HCT116 (cell line): ENCODE results near the gene SEC62. TPM values are rescaled to one million over a fixed set of nuclear protein-coding genes. Genes with fewer than 3 reads are reported as not detected.

ENCODE experiments used
- ATAC-seq: fragments of 200-7000 bp; cut with Tn5 transposase; 2 replicates; pipeline ENCODE4 v1.9.1; 2020; ENCODE audit warnings: mild to moderate bottlenecking, moderate library complexity
- BruUV-seq: library from RNA; stranded (reverse); fragments of 400-500 nt; replicated peaks from 2 replicates; lab custom pipeline; 2021; lab: Mats Ljungman, UMichigan
- CTCF ChIA-PET: fragments of 300-600 bp; sonication (Branson Sonifier 250); formaldehyde crosslinking; loops from one replicate; lab custom pipeline; 2021; ENCODE audit warnings: antibody characterized with exemption; lab: Charles Lee
- POLR2A ChIA-PET: fragments of 300-600, 350-600 bp; sonication (Branson Sonifier 250); formaldehyde crosslinking; loops from one replicate; lab custom pipeline; 2021; ENCODE audit warnings: antibody characterized with exemption; lab: Charles Lee
- RAD21 ChIA-PET, 2 experiments: fragments of 300-600 bp; sonication (Branson Sonifier 250); formaldehyde crosslinking; loops; one replicate each; lab custom pipeline; 2023; ENCODE audit warnings: low total read pairs in 2 of 2; ENCODE audit not compliant: uncharacterized antibody in 2 of 2, unreplicated experiment in 2 of 2, low non-redundant PET in 1 of 2; lab: Charles Lee
- DNase-seq: peaks from one replicate; pipeline ENCODE4 v3.0.0-alpha.2; 2010; ENCODE audit warnings: low read depth, low spot score
- H2AFZ ChIP-seq: fragments of 200-600 bp; shearing (Covaris generic), sonication (generic); 2 replicates; pipeline ENCODE4 v1.6.1; 2017; ENCODE audit warnings: low read depth, mixed run types, mixed read lengths, antibody characterized with exemption, low read length; ENCODE audit not compliant: poor library complexity, severe bottlenecking
- H3K27ac ChIP-seq: 2 replicates; pipeline ENCODE4 v1.5.1; 2012; ENCODE audit warnings: low read depth, low read length
- H3K27me3 ChIP-seq: fragments of 200-600 bp; sonication (generic); 2 replicates; pipeline ENCODE4 v1.6.1; 2016; ENCODE audit warnings: mixed run types, low read length, mixed read lengths; ENCODE audit not compliant: insufficient read depth
- H3K36me3 ChIP-seq, 2 experiments: fragments of 200-500 bp in 1 of 2; fragments of 200-600 bp in 1 of 2; sonication (Bioruptor generic) in 1 of 2; sonication (generic) in 1 of 2; 2 replicates each; pipeline versions ENCODE4 v1.5.1 to v1.6.1; 2014 to 2016; ENCODE audit warnings: low read length in 2 of 2, inconsistent platforms in 1 of 2, mixed read lengths in 1 of 2, mixed run types in 1 of 2; ENCODE audit not compliant: insufficient read depth in 2 of 2, control insufficient read depth in 1 of 2
- H3K4me1 ChIP-seq, 2 experiments: fragments of 200-600 bp in 1 of 2; sonication (generic) in 1 of 2; 2 replicates each; pipeline versions ENCODE4 v1.5.1 to v1.6.1; 2012 to 2017; ENCODE audit warnings: low read length in 2 of 2, inconsistent platforms in 1 of 2, mild to moderate bottlenecking in 1 of 2, mixed read lengths in 1 of 2, mixed run types in 1 of 2, moderate library complexity in 1 of 2; ENCODE audit not compliant: insufficient read depth in 2 of 2, control insufficient read depth in 1 of 2
- H3K4me2 ChIP-seq: fragments of 200-600 bp; sonication (generic); 2 replicates; pipeline ENCODE4 v1.6.1; 2017; ENCODE audit warnings: mixed run types, low read length, mixed read lengths
- H3K4me3 ChIP-seq, 2 experiments: fragments of 200-600 bp in 1 of 2; sonication (generic) in 1 of 2; replicated peaks in 1 of 2; 2 replicates each; pipeline ENCODE4 v1.5.1; 2011 to 2016; ENCODE audit warnings: low read length in 2 of 2, control low read depth in 1 of 2, low read depth in 1 of 2, mild to moderate bottlenecking in 1 of 2, mixed read lengths in 1 of 2, mixed run types in 1 of 2
- H3K79me2 ChIP-seq: fragments of 200-600 bp; sonication (generic); 2 replicates; pipeline ENCODE4 v1.6.1; 2017; ENCODE audit warnings: mild to moderate bottlenecking, mixed run types, low read length, moderate library complexity, mixed read lengths; ENCODE audit not compliant: insufficient read depth
- H3K9ac ChIP-seq: fragments of 200-600 bp; sonication (generic); 2 replicates; pipeline ENCODE4 v1.6.1; 2016; ENCODE audit warnings: low read length, mixed read lengths
- H3K9me2 ChIP-seq: fragments of 200-600 bp; sonication (generic), shearing (Covaris generic); 2 replicates; pipeline ENCODE4 v1.6.1; 2017; ENCODE audit warnings: mixed run types, mild to moderate bottlenecking, moderate library complexity; ENCODE audit not compliant: insufficient read depth
- H3K9me3 ChIP-seq, 2 experiments: fragments of 200-500 bp in 1 of 2; fragments of 200-600 bp in 1 of 2; sonication (Bioruptor generic) in 1 of 2; sonication (generic) in 1 of 2; 2 replicates each; pipeline ENCODE4 v1.6.1; 2014 to 2017; ENCODE audit warnings: low read length in 2 of 2, mixed read lengths in 2 of 2, inconsistent platforms in 1 of 2, low read depth in 1 of 2, mild to moderate bottlenecking in 1 of 2, mixed run types in 1 of 2, moderate library complexity in 1 of 2; ENCODE audit not compliant: control insufficient read depth in 1 of 2, insufficient read depth in 1 of 2
- H4K20me1 ChIP-seq: fragments of 200-600 bp; sonication (generic), shearing (Covaris generic); 2 replicates; pipeline ENCODE4 v1.6.1; 2017; ENCODE audit warnings: mixed run types, mild to moderate bottlenecking, moderate library complexity; ENCODE audit not compliant: insufficient read depth
- CBX3 ChIP-seq: IDR thresholded peaks from 2 replicates; pipeline ENCODE4 v1.6.1; 2012; ENCODE audit warnings: low read depth
- CTCF ChIP-seq, 3 experiments: fragments of 200-600 bp in 1 of 3; sonication (generic) in 1 of 3; IDR thresholded peaks in 2 of 3; conservative IDR thresholded peaks in 1 of 3; 2 replicates each; pipeline ENCODE4 v1.5.1; 2012 to 2017; ENCODE audit warnings: low read depth in 2 of 3, low read length in 2 of 3, antibody characterized with exemption in 1 of 3, borderline replicate concordance in 1 of 3, control low read depth in 1 of 3, mild to moderate bottlenecking in 1 of 3, mixed read lengths in 1 of 3, mixed run types in 1 of 3, moderate library complexity in 1 of 3; ENCODE audit not compliant: insufficient read depth in 1 of 3
- EZH2phosphoT487 ChIP-seq: fragments of 200-600 bp; IDR thresholded peaks from 2 replicates; pipeline ENCODE4 v1.6.1; 2018; ENCODE audit warnings: antibody characterized with exemption, borderline replicate concordance
- FOSL1 ChIP-seq: IDR thresholded peaks from 2 replicates; pipeline ENCODE4 v1.6.1; 2012; ENCODE audit warnings: low read depth
- POLR2AphosphoS5 ChIP-seq: IDR thresholded peaks from 2 replicates; pipeline ENCODE4 v1.6.1; 2011; ENCODE audit warnings: mild to moderate bottlenecking, low read depth, low read length, moderate library complexity
- SP1 ChIP-seq: IDR thresholded peaks from 2 replicates; pipeline ENCODE4 v1.6.1; 2012; ENCODE audit warnings: low read depth
- SRF ChIP-seq: IDR thresholded peaks from 2 replicates; pipeline ENCODE4 v1.6.1; 2012; ENCODE audit warnings: low read depth
- ZFX ChIP-seq: fragments of 450-650 bp; IDR thresholded peaks from 2 replicates; pipeline ENCODE4 v1.6.1; 2017
- intact Hi-C: fragments of 100-400 bp; cut with micrococcal nuclease; formaldehyde crosslinking; loops from 2 replicates; pipeline ENCODE4 v1.10.0; 2022
- total RNA-seq: library from RNA; stranded (reverse); gene quantifications from one replicate; pipeline ENCODE4 v1.2.1, GENCODE V29; 2021; ENCODE audit not compliant: unreplicated experiment
- TF ChIP-seq, protein P1 (sequence below): IDR thresholded peaks from 2 replicates; pipeline ENCODE4 v1.6.1; 2012; ENCODE audit warnings: low read depth
- TF ChIP-seq, protein P2 (sequence below): IDR thresholded peaks from 2 replicates; pipeline ENCODE4 v1.6.1; 2012
- TF ChIP-seq, protein P3 (sequence below): IDR thresholded peaks from 2 replicates; pipeline ENCODE4 v1.6.1; 2012

SEC62 gene
- total RNA-seq, 1 experiment from 2014 or later, result 55.4 TPM

DNA sequence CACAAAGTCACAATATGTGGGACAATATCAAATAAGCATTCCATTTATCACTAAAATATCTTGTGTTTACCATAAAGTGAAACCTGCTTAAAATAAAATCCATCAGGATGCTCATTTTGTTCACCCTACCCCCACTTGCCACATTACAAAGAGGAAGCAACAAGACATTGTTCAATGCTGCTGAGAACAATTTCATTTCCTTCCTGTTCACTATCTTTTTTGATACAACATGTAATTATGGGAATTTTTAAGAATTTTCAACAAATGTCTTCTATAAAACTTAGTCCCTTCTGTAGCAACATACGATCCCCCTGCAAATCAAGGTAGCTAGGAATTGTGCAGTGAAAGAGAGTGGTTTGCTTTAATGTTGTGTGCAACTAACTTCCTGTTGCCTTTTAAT, 36.3 kb downstream of the SEC62 start (continued):
- TF ChIP-seq, protein P1, sequence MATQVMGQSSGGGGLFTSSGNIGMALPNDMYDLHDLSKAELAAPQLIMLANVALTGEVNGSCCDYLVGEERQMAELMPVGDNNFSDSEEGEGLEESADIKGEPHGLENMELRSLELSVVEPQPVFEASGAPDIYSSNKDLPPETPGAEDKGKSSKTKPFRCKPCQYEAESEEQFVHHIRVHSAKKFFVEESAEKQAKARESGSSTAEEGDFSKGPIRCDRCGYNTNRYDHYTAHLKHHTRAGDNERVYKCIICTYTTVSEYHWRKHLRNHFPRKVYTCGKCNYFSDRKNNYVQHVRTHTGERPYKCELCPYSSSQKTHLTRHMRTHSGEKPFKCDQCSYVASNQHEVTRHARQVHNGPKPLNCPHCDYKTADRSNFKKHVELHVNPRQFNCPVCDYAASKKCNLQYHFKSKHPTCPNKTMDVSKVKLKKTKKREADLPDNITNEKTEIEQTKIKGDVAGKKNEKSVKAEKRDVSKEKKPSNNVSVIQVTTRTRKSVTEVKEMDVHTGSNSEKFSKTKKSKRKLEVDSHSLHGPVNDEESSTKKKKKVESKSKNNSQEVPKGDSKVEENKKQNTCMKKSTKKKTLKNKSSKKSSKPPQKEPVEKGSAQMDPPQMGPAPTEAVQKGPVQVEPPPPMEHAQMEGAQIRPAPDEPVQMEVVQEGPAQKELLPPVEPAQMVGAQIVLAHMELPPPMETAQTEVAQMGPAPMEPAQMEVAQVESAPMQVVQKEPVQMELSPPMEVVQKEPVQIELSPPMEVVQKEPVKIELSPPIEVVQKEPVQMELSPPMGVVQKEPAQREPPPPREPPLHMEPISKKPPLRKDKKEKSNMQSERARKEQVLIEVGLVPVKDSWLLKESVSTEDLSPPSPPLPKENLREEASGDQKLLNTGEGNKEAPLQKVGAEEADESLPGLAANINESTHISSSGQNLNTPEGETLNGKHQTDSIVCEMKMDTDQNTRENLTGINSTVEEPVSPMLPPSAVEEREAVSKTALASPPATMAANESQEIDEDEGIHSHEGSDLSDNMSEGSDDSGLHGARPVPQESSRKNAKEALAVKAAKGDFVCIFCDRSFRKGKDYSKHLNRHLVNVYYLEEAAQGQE, result no peak
- TF ChIP-seq SRF, result no peak
- TF ChIP-seq CTCF (IDR thresholded peaks at IDR 0.05 in 2 of 3, conservative IDR thresholded peaks at IDR 0.05 in 1 of 3; ENCODE audit: borderline replicate concordance in 1 of 3, insufficient read depth in 1 of 3, low read depth in 2 of 3, low read length in 2 of 3), result no peak
- TF ChIP-seq CBX3, result no peak
- TF ChIP-seq EZH2phosphoT487, result no peak
- no peak for TF ChIP-seq POLR2AphosphoS5

GRCh38 chr3:170003881-170004356, 37.3 kb downstream of the SEC62 start:
- ChIA-PET POLR2A (no interaction called here), CTCF (no interaction called here), RAD21 (no interaction called here)
- ATAC-seq, result no peak
- H3K9me2 ChIP-seq, result no peaks in the 10 kb centered on the region
- BruUV-seq, result no TSS peak
- no peaks in the 10 kb centered on the region for H3K9me3 ChIP-seq
- DNase-seq, result no peak
- TF ChIP-seq, protein P1, result no peak
- TF ChIP-seq EZH2phosphoT487 (no peak), SRF (no peak), SP1 (no peak), POLR2AphosphoS5 (no peak), ZFX (no peak), FOSL1 (no peak)
- TF ChIP-seq, protein P2, sequence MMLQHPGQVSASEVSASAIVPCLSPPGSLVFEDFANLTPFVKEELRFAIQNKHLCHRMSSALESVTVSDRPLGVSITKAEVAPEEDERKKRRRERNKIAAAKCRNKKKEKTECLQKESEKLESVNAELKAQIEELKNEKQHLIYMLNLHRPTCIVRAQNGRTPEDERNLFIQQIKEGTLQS, result no peak
- TF ChIP-seq, protein P3, sequence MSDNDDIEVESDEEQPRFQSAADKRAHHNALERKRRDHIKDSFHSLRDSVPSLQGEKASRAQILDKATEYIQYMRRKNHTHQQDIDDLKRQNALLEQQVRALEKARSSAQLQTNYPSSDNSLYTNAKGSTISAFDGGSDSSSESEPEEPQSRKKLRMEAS, result no peak
- no peaks in the 10 kb centered on the region for H4K20me1 ChIP-seq
- intact Hi-C loops, result no loop called here
- no peaks in the 10 kb centered on the region for H3K4me1 ChIP-seq
- no peaks in the 10 kb centered on the region for H3K79me2 ChIP-seq
- no peaks in the 10 kb centered on the region for H3K36me3 ChIP-seq
- H3K4me3 ChIP-seq, result no peak overlapping the region
- H2AFZ ChIP-seq, result no peak overlapping the region
- H3K9ac ChIP-seq, result no peak overlapping the region
- no peaks in the 10 kb centered on the region for H3K27me3 ChIP-seq
- no peak overlapping the region for H3K4me2 ChIP-seq
- H3K27ac ChIP-seq, result no peak overlapping the region
